ENCODE results near the gene ZFP36L1. TPM values are rescaled to one million over a fixed set of nuclear protein-coding genes. Genes with fewer than 3 reads are reported as not detected.

ZFP36L1 gene
- total and polyA plus RNA-seq, 9 of the 15 experiments (the other 6 are each of a cell fraction or from before 2014, with no cell fraction given), result 1.3 to 26.6 (median 3.7) TPM

- TF ChIP-seq HDAC1 (IDR thresholded peaks at IDR 0.05) (no peak), ZNF263 (CRISPR knock-in tag; IDR thresholded peaks at IDR 0.05; ENCODE audit: borderline replicate concordance) (no peak), ZNF507 (tag; conservative IDR thresholded peaks at IDR 0.05) (no peak), RREB1 (CRISPR knock-in tag; IDR thresholded peaks at IDR 0.05) (no peak), HMG20B (CRISPR knock-in tag; IDR thresholded peaks at IDR 0.05) (no peak), ZNF695 (CRISPR knock-in tag; IDR thresholded peaks at IDR 0.05) (no peak), ZC3H11A (IDR thresholded peaks at IDR 0.05; ENCODE audit: low read depth, low read length) (no peak), NFRKB (IDR thresholded peaks at IDR 0.05; ENCODE audit: low read depth) (no peak), CEBPG (CRISPR knock-in tag; IDR thresholded peaks at IDR 0.05) (no peak), CEBPG (tag; conservative IDR thresholded peaks at IDR 0.05 in 1 of 2, IDR thresholded peaks at IDR 0.05 in 1 of 2) (no peak), ZNF830 (CRISPR knock-in tag; IDR thresholded peaks at IDR 0.05) (no peak), RBM39 (optimal IDR thresholded peaks at IDR 0.05; ENCODE audit: low read depth, low read length) (no peak), MECOM (CRISPR knock-in tag; IDR thresholded peaks at IDR 0.05) (0 out of 2 replicates have a peak, but pooled peaks have one; percentile 33), SLC30A9 (CRISPR knock-in tag; IDR thresholded peaks at IDR 0.05) (no peak), PATZ1 (CRISPR knock-in tag; IDR thresholded peaks at IDR 0.05; ENCODE audit: borderline replicate concordance) (no peak), ZBTB7A (IDR thresholded peaks at IDR 0.05; ENCODE audit: borderline replicate concordance, control insufficient read depth, low read depth, low read length) (peak; percentile 82; the same call in 1 of the 2 replicates), RFX5 (IDR thresholded peaks at IDR 0.05; ENCODE audit: low read depth, low read length) (no peak), BRD4 (IDR thresholded peaks at IDR 0.05) (no peak), DMBX1 (CRISPR knock-in tag; IDR thresholded peaks at IDR 0.05; ENCODE audit: borderline replicate concordance) (no peak), FOXA1 (IDR thresholded peaks at IDR 0.05; ENCODE audit: borderline replicate concordance) (no peak), CBX8 (IDR thresholded peaks at IDR 0.05; ENCODE audit: borderline replicate concordance, extremely low read depth, low read depth, low read length, poor library complexity, severe bottlenecking) (no peak), TCF7L2 (IDR thresholded peaks at IDR 0.05; ENCODE audit: low read depth, low read length) (no peak)
Observed at GRCh38 chr14:68797121-68797670, 4.3 kb upstream of the ZFP36L1 start (continued).
